ENCODE measurements around the gene ATF7IP.
"Not testable (repeated sequence)": the region's sequence is repeated elsewhere in the genome, so short reads cannot be mapped to it uniquely, and the experiment has no call there.

The ATF7IP gene

GRCh38 chr12:14384783-14385638, 19.5 kb downstream of the ATF7IP start:
- peak; percentile 48 for DNase-seq

DNA sequence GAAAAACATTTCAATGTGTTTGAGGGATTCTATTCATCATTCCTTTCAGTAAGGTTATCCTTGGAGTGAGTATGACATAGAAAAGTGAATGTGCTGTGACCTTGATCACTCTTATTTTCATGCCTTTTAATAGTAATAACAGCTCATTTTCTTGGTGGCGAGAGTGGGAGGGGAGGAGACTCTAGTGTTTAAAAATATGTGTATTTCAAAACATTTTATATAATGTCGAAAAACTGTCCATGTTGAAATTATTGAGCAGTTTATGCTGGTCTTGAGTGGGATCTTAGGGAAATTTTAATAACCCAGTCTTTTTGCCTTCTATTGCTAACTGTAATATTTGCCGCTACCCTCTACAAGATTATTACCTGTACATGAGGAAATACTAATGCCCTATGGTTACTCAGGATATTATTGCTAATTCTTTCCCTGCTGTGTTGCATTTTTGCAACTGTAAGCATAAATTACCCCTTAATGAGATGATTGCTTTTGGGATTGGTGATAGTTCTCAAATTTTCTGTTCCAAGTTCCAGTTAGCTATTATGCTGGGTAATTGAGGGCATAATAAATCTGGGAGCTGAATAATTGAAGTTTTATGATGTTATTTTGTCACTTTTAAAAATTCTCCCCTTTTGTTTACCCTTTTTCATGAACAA, 21.9 kb downstream of the ATF7IP start:
- no peak for DNase-seq

DNA sequence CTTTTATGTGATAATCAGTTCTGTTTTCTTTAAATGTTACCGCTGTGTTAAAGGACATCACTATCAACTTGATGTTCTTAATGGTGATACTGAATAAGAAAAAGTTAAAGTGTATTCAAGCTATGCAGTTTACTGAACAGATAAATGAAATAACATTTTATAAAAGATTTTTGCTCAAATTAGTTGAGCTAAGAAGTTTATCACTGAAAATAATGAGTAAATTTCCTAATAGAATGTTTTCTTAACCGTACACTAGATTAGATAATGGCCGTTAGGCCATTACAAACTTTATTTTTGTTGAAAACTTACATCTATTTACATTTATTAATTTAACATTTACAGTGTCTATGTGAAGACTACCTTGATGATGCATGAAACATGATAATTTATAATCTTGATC, 25.0 kb downstream of the ATF7IP start:
- no peak for DNase-seq

- DNase-seq, result no peak
Observed at GRCh38 chr12:14390870-14391530, 25.5 kb downstream of the ATF7IP start.

- DNase-seq, result no peak
Observed at GRCh38 chr12:14393751-14394150, 28.3 kb downstream of the ATF7IP start.

- DNase-seq, result peak; percentile 31
Observed at GRCh38 chr12:14394317-14395073, 29.0 kb downstream of the ATF7IP start.

- DNase-seq, result no peak
Observed at GRCh38 chr12:14395074-14395778, 29.7 kb downstream of the ATF7IP start.

DNA sequence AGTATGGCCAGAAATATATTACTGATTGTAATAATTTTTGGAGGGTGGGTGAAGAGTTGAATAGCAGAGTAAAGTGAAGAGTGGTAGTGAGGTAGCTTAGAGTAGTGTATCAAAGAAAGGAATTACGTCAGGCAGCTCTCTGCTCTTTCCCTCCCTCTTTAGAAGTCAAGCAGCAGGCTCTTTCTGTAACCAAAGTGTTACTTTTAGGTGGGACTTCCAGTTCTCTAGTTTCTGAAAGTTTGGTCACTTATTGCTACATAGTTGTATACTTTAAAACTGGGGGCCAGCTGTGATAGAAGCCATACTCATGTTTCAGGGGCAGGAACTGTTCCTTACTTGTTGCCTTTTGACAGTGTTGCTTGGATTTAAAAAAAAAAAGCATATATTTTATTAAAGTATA, 30.6 kb downstream of the ATF7IP start:
- no peak for DNase-seq

- DNase-seq, result no peak
Observed at GRCh38 chr12:14399871-14400270, 34.4 kb downstream of the ATF7IP start.

DNA sequence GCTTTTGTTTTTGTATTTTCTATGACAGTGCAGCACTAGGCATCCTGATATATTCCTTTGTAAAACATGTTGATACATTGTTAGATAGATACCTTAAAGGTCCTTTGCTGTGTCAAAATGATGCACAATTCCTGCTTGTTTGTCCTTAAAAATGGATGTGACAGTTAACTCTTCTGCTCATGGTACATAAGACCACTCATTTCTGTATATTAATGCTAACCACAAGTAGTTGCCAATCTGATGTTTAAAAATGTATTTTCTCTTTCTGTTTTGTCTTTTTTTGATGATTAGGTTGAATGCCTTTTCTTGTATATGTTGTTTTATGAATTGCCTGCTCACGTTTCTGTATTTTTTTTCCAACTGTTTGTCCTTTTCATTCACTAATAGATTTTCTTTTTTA, 35.1 kb downstream of the ATF7IP start:
- DNase-seq, result no peak

GRCh38 chr12:14401267-14401666, 35.8 kb downstream of the ATF7IP start:
- not testable (repeated sequence) for DNase-seq

DNA sequence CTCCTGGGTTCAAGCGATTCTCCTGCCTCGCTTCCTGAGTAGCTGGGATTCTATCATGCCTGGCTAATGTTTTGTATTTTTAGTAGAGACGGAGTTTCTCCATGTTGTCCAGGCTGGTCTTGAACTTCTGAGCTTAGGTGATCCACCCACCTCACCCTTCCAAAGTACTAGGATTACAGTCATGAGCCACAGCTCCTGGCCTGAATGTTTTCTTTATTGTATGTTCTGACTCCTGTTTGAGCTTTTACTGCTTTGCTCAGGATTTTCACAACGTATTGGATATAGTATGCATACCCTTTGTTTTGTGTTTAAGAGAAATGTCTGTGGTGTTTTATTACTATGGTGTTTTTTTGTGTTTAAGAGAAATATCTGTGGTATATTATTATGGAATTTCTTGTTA, 37.2 kb downstream of the ATF7IP start:
- DNase-seq, result no peak

GRCh38 chr12:14403293-14403692, 37.8 kb downstream of the ATF7IP start:
- DNase-seq, result no peak

GRCh38 chr12:14403711-14404196, 38.3 kb downstream of the ATF7IP start:
- DNase-seq, result peak; percentile 78

- DNase-seq, result not testable (repeated sequence)
Observed at GRCh38 chr12:14405407-14405806, 39.9 kb downstream of the ATF7IP start.

DNA sequence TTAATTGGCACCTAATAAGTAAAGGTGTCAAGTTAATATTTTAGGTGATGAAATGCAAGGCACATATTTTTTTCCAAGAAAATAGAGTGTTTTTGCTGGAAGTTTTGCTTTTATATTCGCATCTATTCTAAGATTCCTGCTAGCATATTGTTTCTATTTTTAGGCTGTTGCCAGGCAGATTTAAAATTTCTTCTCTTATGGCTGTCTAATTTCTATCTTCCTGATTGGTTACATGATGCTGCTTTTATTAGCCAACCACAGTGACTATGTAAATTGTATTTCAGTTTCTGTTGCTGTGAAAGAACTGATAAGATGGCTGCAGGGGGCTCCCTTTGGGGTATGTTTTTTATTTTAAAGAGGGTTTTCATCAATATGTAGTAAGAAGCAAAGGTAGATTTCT, 42.7 kb downstream of the ATF7IP start:
- DNase-seq, result no peak

DNA sequence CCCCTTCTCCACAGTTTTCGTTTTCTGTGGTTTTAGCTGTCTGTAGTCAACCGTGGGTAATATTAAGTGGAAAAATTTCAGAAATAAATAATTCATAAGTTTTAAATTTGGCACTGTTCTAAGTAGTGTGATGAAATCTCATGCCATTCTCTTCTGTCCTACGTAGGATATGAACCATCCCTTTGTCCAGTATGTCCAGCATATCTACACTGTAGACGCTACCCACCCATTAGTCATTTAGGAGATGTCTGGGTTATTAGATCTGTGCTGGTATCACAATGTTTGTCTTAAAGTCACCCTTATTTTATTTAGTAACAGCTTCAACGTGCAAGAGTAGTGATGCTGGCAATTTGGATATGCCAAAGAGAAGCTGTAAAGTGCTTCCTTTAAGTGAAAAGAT, 44.7 kb downstream of the ATF7IP start:
- no peak for DNase-seq

GRCh38 chr12:14410841-14411569, 45.5 kb downstream of the ATF7IP start:
- DNase-seq, result no peak

DNA sequence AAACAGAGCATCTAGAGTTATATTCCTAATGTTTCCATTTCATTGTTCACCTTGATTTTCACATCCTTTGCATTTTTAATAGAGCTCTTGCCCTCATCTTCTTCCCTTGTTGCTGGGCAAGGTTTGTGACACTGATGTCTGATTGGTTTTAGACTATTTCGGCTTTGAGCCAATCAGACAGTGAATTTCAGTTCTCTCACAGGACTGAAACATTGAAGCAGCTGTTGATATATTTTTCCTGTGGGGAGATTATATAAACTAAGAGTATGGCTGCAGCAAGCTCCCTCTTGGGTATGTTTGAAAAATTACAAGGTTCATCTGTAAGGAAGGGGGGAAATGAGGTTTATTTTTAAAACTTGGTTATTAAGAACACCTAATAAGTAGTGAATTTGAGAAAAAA, 51.2 kb downstream of the ATF7IP start:
- no peak for DNase-seq

DNA sequence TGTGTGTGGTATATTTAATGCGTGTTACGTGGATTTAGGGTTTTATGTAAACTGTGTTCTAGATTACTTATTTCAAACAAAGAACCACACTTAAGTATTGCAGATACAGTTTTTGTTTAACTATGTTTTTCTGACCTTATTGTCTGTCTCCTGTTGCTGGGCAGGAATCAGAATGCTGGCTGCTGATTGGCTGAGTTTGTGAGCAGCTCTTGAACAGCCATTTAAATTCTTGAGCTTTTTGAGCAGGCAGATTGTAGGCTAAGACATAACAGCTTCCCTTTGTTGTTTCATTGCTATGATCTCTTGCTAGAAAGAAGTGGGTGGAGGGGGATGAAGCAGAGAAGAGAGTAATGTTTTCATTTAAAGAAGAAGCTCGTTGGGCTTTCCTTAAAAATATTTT, 52.2 kb downstream of the ATF7IP start:
- no peak for DNase-seq

- DNase-seq, result no peak
Observed at GRCh38 chr12:14418451-14418890, 53.0 kb downstream of the ATF7IP start.

Measured in DMS153 (cell line).